Stimulated activated CD8-positive, alpha-beta memory T cell treated with anti-CD3 and anti-CD28 coated beads, Interleukin-7, amount 100 ng/mL, for 1 hour (primary cell): ENCODE measurements around the gene ALPP.
"Not testable (repeated sequence)": the region's sequence is repeated elsewhere in the genome, so short reads cannot be mapped to it uniquely, and the experiment has no call there.

Source experiments
- DNase-seq, 2 donors: peaks; one replicate each; pipeline ENCODE4 v3.0.0-alpha.2; 2020; ENCODE audit warnings: low read depth in 2 of 2

Gene ALPP

GRCh38 chr2:232378735-232379151, at the start of gene ALPP:
Gene ALPP (plus strand): TSS chr2:232378751. CDS start chr2:232378803, 52 bp downstream.
- not testable (repeated sequence) for DNase-seq

GRCh38 chr2:232329716-232330067, 48.9 kb upstream of the ALPP start:
- DNase-seq, result no peak

- DNase-seq, result no peak
Measured at GRCh38 chr2:232330068-232330999, 48.2 kb upstream of the ALPP start.

GRCh38 chr2:232331061-232331460, 47.5 kb upstream of the ALPP start:
- DNase-seq, result not testable (repeated sequence)

- not testable (repeated sequence) for DNase-seq
Measured at GRCh38 chr2:232331641-232332040, 46.9 kb upstream of the ALPP start.

- not testable (repeated sequence) for DNase-seq
Measured at GRCh38 chr2:232332244-232332939, 46.2 kb upstream of the ALPP start.

GRCh38 chr2:232332940-232333259, 45.7 kb upstream of the ALPP start:
- no peak for DNase-seq

- no peak for DNase-seq
Measured at GRCh38 chr2:232333361-232334135, 45.0 kb upstream of the ALPP start.

- not testable (repeated sequence) for DNase-seq
Measured at GRCh38 chr2:232334136-232334884, 44.2 kb upstream of the ALPP start.

- not testable (repeated sequence) for DNase-seq
Measured at GRCh38 chr2:232334885-232335205, 43.7 kb upstream of the ALPP start.

GRCh38 chr2:232335206-232335858, 43.2 kb upstream of the ALPP start:
- not testable (repeated sequence) for DNase-seq

- no peak for DNase-seq
Measured at GRCh38 chr2:232335859-232336215, 42.7 kb upstream of the ALPP start.

- DNase-seq, result no peak
Measured at GRCh38 chr2:232336241-232336736, 42.3 kb upstream of the ALPP start.

- no peak for DNase-seq
Measured at GRCh38 chr2:232336981-232337720, 41.4 kb upstream of the ALPP start.

GRCh38 chr2:232338094-232338758, 40.3 kb upstream of the ALPP start:
- not testable (repeated sequence) for DNase-seq

GRCh38 chr2:232338759-232339106, 39.8 kb upstream of the ALPP start:
- DNase-seq, result no peak

- no peak for DNase-seq
Measured at GRCh38 chr2:232339121-232340081, 39.1 kb upstream of the ALPP start.

- no peak for DNase-seq
Measured at GRCh38 chr2:232340171-232340935, 38.2 kb upstream of the ALPP start.
